GM13976 (cell line): ENCODE results near the gene ZKSCAN3.

Experiments
- DNase-seq: peaks from one replicate; pipeline ENCODE4 v3.0.0; 2012; ENCODE audit warnings: low spot score
- CTCF ChIP-seq: IDR thresholded peaks from 2 replicates; pipeline ENCODE4 v1.5.1; 2012; ENCODE audit warnings: borderline replicate concordance, mild to moderate bottlenecking; ENCODE audit not compliant: insufficient read depth; ENCODE audit errors: extremely low read depth, missing control alignments, control extremely low read depth
- in situ Hi-C: fragments of 300-500 bp; cut with MboI; formaldehyde crosslinking; loops from one replicate; pipeline ENCODE4 v1.12.0; 2022; ENCODE audit warnings: low sequenced_read_pairs, mixed read lengths, inconsistent platforms; ENCODE audit not compliant: unreplicated experiment

Gene ZKSCAN3

GRCh38 chr6:28334286-28335039, 15.3 kb upstream of the ZKSCAN3 start:
- in situ Hi-C loops, result no loop called here
- TF ChIP-seq CTCF, result no peak
- no peak for DNase-seq

- no peak for TF ChIP-seq CTCF
- in situ Hi-C loops, result no loop called here
- no peak for DNase-seq
Observed at GRCh38 chr6:28335040-28335563, 14.6 kb upstream of the ZKSCAN3 start.

DNA sequence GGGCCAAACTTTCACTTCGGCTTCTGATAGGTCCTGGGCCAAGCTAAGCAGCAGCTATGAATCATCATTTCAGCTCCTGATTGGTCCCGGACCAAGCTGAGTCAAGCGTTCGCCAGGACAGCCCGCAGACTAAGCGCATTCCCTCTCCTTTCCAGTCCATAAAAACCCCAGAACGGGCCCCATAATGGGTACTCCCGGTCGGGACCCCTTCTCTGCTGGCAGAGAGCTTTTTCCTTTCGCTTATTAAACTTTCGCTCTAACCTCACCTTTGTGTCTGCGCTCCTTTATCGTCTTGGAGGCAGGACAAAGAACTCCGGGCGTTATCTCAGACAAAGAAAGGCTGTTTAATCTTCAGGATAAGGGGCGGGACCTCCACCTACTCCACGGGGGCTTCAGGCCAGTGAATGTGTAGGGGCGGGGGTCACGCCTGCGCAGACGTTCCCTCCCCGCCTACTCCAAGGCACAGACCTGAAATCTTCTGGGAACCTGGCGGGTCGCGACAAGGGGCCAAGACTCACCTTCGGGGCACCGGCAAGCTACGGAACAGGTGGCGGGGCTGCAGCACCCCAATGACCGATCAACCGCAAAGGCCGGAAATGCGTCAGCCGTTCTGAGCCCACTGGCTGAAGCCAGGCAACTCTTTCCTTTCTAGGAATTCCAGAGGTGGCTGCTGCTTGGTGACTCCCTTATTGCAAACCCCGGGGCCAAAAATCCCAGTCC, 14.0 kb upstream of the ZKSCAN3 start, which contains the start of gene ZSCAN31:
Gene ZSCAN31, minus strand, starts transcription at position 585 of the 720 bp plus-strand sequence. CDS start 6,465 bp downstream, outside the sequence.
- TF ChIP-seq CTCF, result no peak
- in situ Hi-C loops, result no loop called here
- peak; percentile 78 for DNase-seq

- in situ Hi-C loops, result no loop called here
- TF ChIP-seq CTCF, result no peak
- peak; percentile 40 for DNase-seq
Observed at GRCh38 chr6:28336284-28337120, 13.2 kb upstream of the ZKSCAN3 start.

GRCh38 chr6:28337121-28337520, 12.6 kb upstream of the ZKSCAN3 start:
- in situ Hi-C loops, result no loop called here
- no peak for DNase-seq
- TF ChIP-seq CTCF, result no peak
